SU-DHL-6 (cell line): Measurements from ENCODE around the gene TMEM128.
"Not testable (repeated sequence)": the region's sequence is repeated elsewhere in the genome, so short reads cannot be mapped to it uniquely, and the experiment has no call there.

ENCODE experiments used
- H2AFZ ChIP-seq: fragments of 200-600 bp; sonication (generic); 2 replicates; pipeline ENCODE4 v1.6.1; 2014; ENCODE audit warnings: low read depth, mild to moderate bottlenecking, moderate library complexity, mixed read lengths, antibody characterized with exemption, low read length; ENCODE audit not compliant: severe bottlenecking
- H3F3A ChIP-seq: fragments of 200-600 bp; shearing (Covaris generic); 2 replicates; pipeline ENCODE4 v1.6.0; 2016; ENCODE audit warnings: antibody characterized with exemption, mild to moderate bottlenecking; ENCODE audit not compliant: insufficient read depth
- H3K27ac ChIP-seq: fragments of 200-600 bp; sonication (generic); 2 replicates; pipeline ENCODE4 v1.5.1; 2016; ENCODE audit warnings: low read depth, mild to moderate bottlenecking, low read length, moderate library complexity, mixed read lengths
- H3K27me3 ChIP-seq: fragments of 200-600 bp; sonication (generic), shearing (Covaris generic); 2 replicates; pipeline ENCODE4 v1.6.0; 2014; ENCODE audit warnings: mild to moderate bottlenecking, low read length
- H3K36me3 ChIP-seq: fragments of 200-600 bp; sonication (generic); 2 replicates; pipeline ENCODE4 v1.6.1; 2014; ENCODE audit warnings: mild to moderate bottlenecking, low read length, mixed read lengths
- H3K4me2 ChIP-seq: fragments of 300-600, 200-600 bp; shearing (Covaris generic), sonication (generic); 2 replicates; pipeline ENCODE4 v1.6.0; 2014; ENCODE audit warnings: low read length, low read depth, mild to moderate bottlenecking; ENCODE audit not compliant: poor library complexity, severe bottlenecking
- H3K4me3 ChIP-seq: fragments of 200-600 bp; sonication (generic); 2 replicates; pipeline ENCODE4 v1.5.1; 2014; ENCODE audit warnings: antibody characterized with exemption, low read length, mild to moderate bottlenecking, mixed read lengths; ENCODE audit not compliant: insufficient read depth, poor library complexity, severe bottlenecking
- H3K79me2 ChIP-seq: fragments of 200-600 bp; sonication (generic); 2 replicates; pipeline ENCODE4 v1.6.1; 2014; ENCODE audit warnings: mild to moderate bottlenecking, low read length, moderate library complexity; ENCODE audit not compliant: insufficient read depth
- H3K9ac ChIP-seq: fragments of 200-600 bp; sonication (generic); 2 replicates; pipeline ENCODE4 v1.7.0; 2014; ENCODE audit warnings: mild to moderate bottlenecking, low read length
- H3K9me2 ChIP-seq: fragments of 200-600 bp; sonication (generic); replicated peaks from 2 replicates; pipeline ENCODE4 v1.6.1; 2014; ENCODE audit warnings: low read length; ENCODE audit not compliant: insufficient read depth
- H3K9me3 ChIP-seq: fragments of 200-600 bp; sonication (generic); 2 replicates; pipeline ENCODE4 v1.6.1; 2014; ENCODE audit warnings: low read length, mixed read lengths; ENCODE audit not compliant: insufficient read depth
- H4K20me1 ChIP-seq: fragments of 200-600 bp; sonication (generic); 2 replicates; pipeline ENCODE4 v1.6.1; 2014; ENCODE audit warnings: low read depth, mild to moderate bottlenecking, antibody characterized with exemption, low read length, moderate library complexity, mixed read lengths
- EZH2phosphoT487 ChIP-seq: fragments of 200-600 bp; sonication (generic), shearing (Covaris generic); conservative IDR thresholded peaks from 2 replicates; pipeline ENCODE4 v1.6.1; 2018; ENCODE audit warnings: mild to moderate bottlenecking, antibody characterized with exemption, low read length, moderate library complexity, mixed read lengths
- TF ChIP-seq, protein P1 (sequence below): fragments of 200-600 bp; sonication (generic); IDR thresholded peaks from one replicate; pipeline ENCODE4 v1.5.1; 2017; ENCODE audit warnings: antibody characterized with exemption, mild to moderate bottlenecking, low read length, moderate library complexity; ENCODE audit not compliant: insufficient read depth, poor library complexity, severe bottlenecking

Gene TMEM128

DNA sequence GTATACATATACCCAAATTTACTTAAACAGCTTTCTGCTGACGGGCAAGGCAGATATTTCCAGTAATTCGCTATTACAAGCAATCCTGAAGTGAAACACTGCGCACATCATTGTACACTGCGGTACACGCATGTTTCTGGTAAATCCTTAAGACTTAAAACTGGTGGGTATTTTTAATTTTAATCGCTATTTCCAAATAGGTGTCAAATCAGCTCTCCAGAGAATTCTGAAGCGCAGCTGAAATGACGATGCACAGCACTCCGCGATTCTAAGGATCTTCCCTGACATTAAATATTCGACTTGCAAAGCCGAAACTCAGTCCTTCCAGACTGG lies 361 bp downstream of the TMEM128 start:
- Histone ChIP-seq H3K27ac (peak overlapping the region; percentile 29), H3K27me3 (no peaks in the 10 kb centered on the region), H4K20me1 (no peaks in the 10 kb centered on the region), H3K79me2 (peaks cover 7% of the 10 kb centered on the region), H3K9me3 (no peaks in the 10 kb centered on the region), H3K9me2 (no peaks in the 10 kb centered on the region), H3K36me3 (peaks cover 4% of the 10 kb centered on the region; the same call in 1 of the 2 replicates), H2AFZ (peak overlapping the region; percentile 75), H3K4me3 (peak overlapping the region; percentile 69), H3F3A (peaks cover 11% of the 10 kb centered on the region), H3K4me2 (peak overlapping the region; percentile 81), H3K9ac (peak overlapping the region; percentile 75)
- TF ChIP-seq EZH2phosphoT487: no peak
- TF ChIP-seq, protein P1, sequence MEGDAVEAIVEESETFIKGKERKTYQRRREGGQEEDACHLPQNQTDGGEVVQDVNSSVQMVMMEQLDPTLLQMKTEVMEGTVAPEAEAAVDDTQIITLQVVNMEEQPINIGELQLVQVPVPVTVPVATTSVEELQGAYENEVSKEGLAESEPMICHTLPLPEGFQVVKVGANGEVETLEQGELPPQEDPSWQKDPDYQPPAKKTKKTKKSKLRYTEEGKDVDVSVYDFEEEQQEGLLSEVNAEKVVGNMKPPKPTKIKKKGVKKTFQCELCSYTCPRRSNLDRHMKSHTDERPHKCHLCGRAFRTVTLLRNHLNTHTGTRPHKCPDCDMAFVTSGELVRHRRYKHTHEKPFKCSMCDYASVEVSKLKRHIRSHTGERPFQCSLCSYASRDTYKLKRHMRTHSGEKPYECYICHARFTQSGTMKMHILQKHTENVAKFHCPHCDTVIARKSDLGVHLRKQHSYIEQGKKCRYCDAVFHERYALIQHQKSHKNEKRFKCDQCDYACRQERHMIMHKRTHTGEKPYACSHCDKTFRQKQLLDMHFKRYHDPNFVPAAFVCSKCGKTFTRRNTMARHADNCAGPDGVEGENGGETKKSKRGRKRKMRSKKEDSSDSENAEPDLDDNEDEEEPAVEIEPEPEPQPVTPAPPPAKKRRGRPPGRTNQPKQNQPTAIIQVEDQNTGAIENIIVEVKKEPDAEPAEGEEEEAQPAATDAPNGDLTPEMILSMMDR: no peak

DNA sequence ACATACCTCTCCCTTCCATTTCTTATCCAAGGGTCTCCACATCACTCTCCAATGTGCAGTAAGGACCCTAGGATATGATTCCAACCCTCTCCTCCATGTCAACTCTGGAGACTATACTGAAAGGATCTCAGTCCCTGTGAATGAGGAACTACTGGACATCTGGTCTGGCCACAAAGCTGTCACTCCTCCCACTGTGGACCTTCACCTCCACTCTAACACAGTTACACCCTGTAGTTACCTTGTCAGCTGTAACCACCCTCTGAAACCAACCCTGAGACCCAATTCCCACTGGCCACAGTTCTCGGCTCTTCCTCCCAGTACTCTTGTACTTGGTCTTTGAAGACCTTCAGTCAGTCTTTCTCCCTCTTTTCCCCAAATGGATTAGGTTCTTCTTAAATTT lies 2.9 kb downstream of the TMEM128 start:
- H2AFZ ChIP-seq: no peak overlapping the region
- TF ChIP-seq EZH2phosphoT487: no peak
- TF ChIP-seq, protein P1: no peak
- no peak overlapping the region for H3K9ac ChIP-seq
- no peaks in the 10 kb centered on the region for H3K27me3 ChIP-seq
- no peaks in the 10 kb centered on the region for H3K9me3 ChIP-seq
- H3F3A ChIP-seq: peaks cover 8% of the 10 kb centered on the region
- peaks cover 4% of the 10 kb centered on the region; the same call in 1 of the 2 replicates for H3K36me3 ChIP-seq
- H4K20me1 ChIP-seq: no peaks in the 10 kb centered on the region
- no peaks in the 10 kb centered on the region for H3K9me2 ChIP-seq
- no peak overlapping the region for H3K4me3 ChIP-seq
- H3K79me2 ChIP-seq: peaks cover 7% of the 10 kb centered on the region
- H3K4me2 ChIP-seq: no peak overlapping the region
- no peak overlapping the region for H3K27ac ChIP-seq

DNA sequence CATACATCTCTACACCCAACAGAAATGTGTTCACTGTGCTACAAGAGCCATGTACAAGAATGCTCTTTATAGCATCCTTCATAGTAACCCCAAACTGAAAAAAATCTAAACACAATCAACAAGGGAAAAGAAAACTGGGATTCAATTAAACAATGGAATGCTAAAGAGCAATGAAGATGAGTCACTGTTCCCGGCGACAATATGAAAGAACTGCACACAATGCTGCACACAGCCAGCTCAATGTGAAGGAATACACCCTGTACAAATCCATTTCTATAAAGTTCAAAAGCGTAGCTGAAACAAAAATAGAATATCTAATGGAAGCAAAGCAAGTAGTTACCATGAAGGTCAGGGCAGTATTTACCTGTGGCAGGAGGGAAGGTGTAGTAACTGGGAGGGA lies 8.5 kb downstream of the TMEM128 start:
- H3K36me3 ChIP-seq, H3K9me3 ChIP-seq, H3F3A ChIP-seq, H3K9ac ChIP-seq, H2AFZ ChIP-seq, H3K4me3 ChIP-seq, H3K27me3 ChIP-seq, H3K9me2 ChIP-seq, H3K79me2 ChIP-seq, H3K27ac ChIP-seq, H3K4me2 ChIP-seq, H4K20me1 ChIP-seq: not testable (repeated sequence)

DNA sequence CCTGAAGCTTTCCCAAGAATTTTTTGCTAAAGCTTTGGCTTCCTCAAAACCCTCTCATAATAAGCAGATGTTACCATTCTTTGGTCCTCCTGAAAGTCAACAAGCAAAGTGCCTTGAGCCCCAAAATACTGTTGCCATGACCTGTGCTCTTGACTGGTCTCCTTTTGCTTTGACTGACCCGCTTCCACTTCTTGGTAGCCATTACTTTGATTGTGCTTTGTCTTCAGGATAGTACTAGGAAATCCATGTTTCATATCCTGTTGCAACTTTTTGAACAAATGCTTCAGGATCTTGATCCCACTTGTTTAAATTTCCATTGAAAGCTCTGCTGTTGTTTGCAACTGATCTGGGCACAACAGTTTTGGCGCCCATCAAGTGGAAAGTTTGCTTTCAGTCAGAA lies 14.4 kb downstream of the TMEM128 start:
- TF ChIP-seq, protein P1: no peak
- no peak for TF ChIP-seq EZH2phosphoT487

More for the DNA sequence above, 14.4 kb downstream of the TMEM128 start:
- H3K79me2 ChIP-seq: no peaks in the 10 kb centered on the region
- H3K9me2 ChIP-seq: no peaks in the 10 kb centered on the region
- no peaks in the 10 kb centered on the region for H4K20me1 ChIP-seq
- no peak overlapping the region for H3K4me3 ChIP-seq
- no peak overlapping the region for H3K9ac ChIP-seq
- no peaks in the 10 kb centered on the region for H3K9me3 ChIP-seq
- no peaks in the 10 kb centered on the region for H3K36me3 ChIP-seq
- no peaks in the 10 kb centered on the region for H3F3A ChIP-seq
- H3K4me2 ChIP-seq: no peak overlapping the region
- H3K27me3 ChIP-seq: no peaks in the 10 kb centered on the region
- no peak overlapping the region for H3K27ac ChIP-seq
- no peak overlapping the region for H2AFZ ChIP-seq
